SK-N-MC (cell line): ENCODE measurements around the gene MAML3.

Experiments used
- DNase-seq: peaks from one replicate; pipeline ENCODE4 v3.0.0-alpha.2; 2011; ENCODE audit warnings: low read depth, low spot score
- H3K27ac ChIP-seq: fragments of 200-600 bp; sonication (generic); 2 replicates; pipeline ENCODE4 v1.5.1; 2016; ENCODE audit warnings: mixed run types
- H3K36me3 ChIP-seq: fragments of 200-600 bp; sonication (generic); 2 replicates; pipeline ENCODE4 v1.6.1; 2017; ENCODE audit warnings: antibody characterized with exemption, low read length, mixed read lengths; ENCODE audit not compliant: insufficient read depth
- H3K4me3 ChIP-seq: fragments of 200-600 bp; sonication (generic); 2 replicates; pipeline ENCODE4 v1.5.1; 2016
- H3K9ac ChIP-seq: fragments of 200-600 bp; sonication (generic); 2 replicates; pipeline ENCODE4 v1.8.0; 2017; ENCODE audit warnings: mixed run types, mixed read lengths; ENCODE audit not compliant: insufficient read length
- H3K9me3 ChIP-seq: fragments of 200-600 bp; sonication (generic); 2 replicates; pipeline ENCODE4 v1.6.1; 2017; ENCODE audit warnings: low read depth, mild to moderate bottlenecking, antibody characterized with exemption, low read length, moderate library complexity, mixed read lengths
- EZH2 ChIP-seq: fragments of 200-600 bp; sonication (generic); IDR thresholded peaks from one replicate; pipeline ENCODE4 v1.6.1; 2017; ENCODE audit warnings: antibody characterized with exemption
- FOXP2 ChIP-seq: optimal IDR thresholded peaks from 2 replicates; pipeline ENCODE3; 2011; ENCODE audit warnings: mild to moderate bottlenecking, moderate library complexity; ENCODE audit not compliant: insufficient read depth; ENCODE audit errors: extremely low read length, control extremely low read depth
- POLR2AphosphoS5 ChIP-seq: IDR thresholded peaks from 2 replicates; pipeline ENCODE4 v1.6.1; 2012; ENCODE audit warnings: mild to moderate bottlenecking, low read depth, low read length, borderline replicate concordance

MAML3 gene

GRCh38 chr4:139865537-139865936 lies 288.4 kb downstream of the MAML3 start:
- Histone ChIP-seq H3K9me3 (no peaks in the 10 kb centered on the region), H3K36me3 (no peaks in the 10 kb centered on the region), H3K4me3 (no peak overlapping the region), H3K27ac (no peak overlapping the region), H3K9ac (no peak overlapping the region)
- no peak for DNase-seq
- TF ChIP-seq POLR2AphosphoS5 (no peak), FOXP2 (no peak), EZH2 (no peak)

- H3K4me3 ChIP-seq, result no peak overlapping the region
- H3K9me3 ChIP-seq, result no peaks in the 10 kb centered on the region
- H3K9ac ChIP-seq, result no peak overlapping the region
- no peak overlapping the region for H3K27ac ChIP-seq
- TF ChIP-seq EZH2 (no peak), POLR2AphosphoS5 (no peak), FOXP2 (no peak)
- no peak for DNase-seq
- no peaks in the 10 kb centered on the region for H3K36me3 ChIP-seq
Observed at GRCh38 chr4:139863531-139863930, 290.5 kb downstream of the MAML3 start.

GRCh38 chr4:139861471-139861870 lies 292.5 kb downstream of the MAML3 start:
- Histone ChIP-seq H3K9ac (no peak overlapping the region), H3K4me3 (no peak overlapping the region), H3K27ac (no peak overlapping the region), H3K9me3 (no peaks in the 10 kb centered on the region), H3K36me3 (no peaks in the 10 kb centered on the region)
- TF ChIP-seq EZH2, result no peak
- DNase-seq, result no peak

- no peak overlapping the region for H3K27ac ChIP-seq
- no peak overlapping the region for H3K9ac ChIP-seq
- no peak for DNase-seq
- no peak overlapping the region for H3K4me3 ChIP-seq
- no peaks in the 10 kb centered on the region for H3K36me3 ChIP-seq
- no peaks in the 10 kb centered on the region for H3K9me3 ChIP-seq
- TF ChIP-seq FOXP2 (no peak), POLR2AphosphoS5 (no peak), EZH2 (no peak)
Observed at GRCh38 chr4:139860435-139861024, 293.5 kb downstream of the MAML3 start.

GRCh38 chr4:139859876-139860275 lies 294.1 kb downstream of the MAML3 start:
- no peak for DNase-seq
- H3K9me3 ChIP-seq, result no peaks in the 10 kb centered on the region
- TF ChIP-seq FOXP2 (no peak), EZH2 (no peak), POLR2AphosphoS5 (no peak)
- H3K4me3 ChIP-seq, result no peak overlapping the region
- H3K36me3 ChIP-seq, result no peaks in the 10 kb centered on the region
- no peak overlapping the region for H3K27ac ChIP-seq
- H3K9ac ChIP-seq, result no peak overlapping the region

- no peaks in the 10 kb centered on the region for H3K9me3 ChIP-seq
- no peak overlapping the region for H3K9ac ChIP-seq
- no peak overlapping the region for H3K4me3 ChIP-seq
- H3K27ac ChIP-seq, result no peak overlapping the region
- no peak for TF ChIP-seq EZH2
- TF ChIP-seq POLR2AphosphoS5, result no peak
- TF ChIP-seq FOXP2, result no peak
- DNase-seq, result no peak
- no peaks in the 10 kb centered on the region for H3K36me3 ChIP-seq
Observed at GRCh38 chr4:139858436-139859205, 295.4 kb downstream of the MAML3 start.

GRCh38 chr4:139857977-139858376 lies 296.0 kb downstream of the MAML3 start:
- H3K27ac ChIP-seq, result no peak overlapping the region
- no peak for TF ChIP-seq POLR2AphosphoS5
- no peak for TF ChIP-seq FOXP2
- TF ChIP-seq EZH2, result no peak
- H3K36me3 ChIP-seq, result no peaks in the 10 kb centered on the region
- no peak overlapping the region for H3K4me3 ChIP-seq
- no peaks in the 10 kb centered on the region for H3K9me3 ChIP-seq
- no peak overlapping the region for H3K9ac ChIP-seq
- no peak for DNase-seq

- no peak overlapping the region for H3K27ac ChIP-seq
- TF ChIP-seq FOXP2 (no peak), POLR2AphosphoS5 (no peak), EZH2 (no peak)
- no peak for DNase-seq
- H3K9me3 ChIP-seq, result no peaks in the 10 kb centered on the region
- H3K36me3 ChIP-seq, result no peaks in the 10 kb centered on the region
- H3K9ac ChIP-seq, result no peak overlapping the region
- no peak overlapping the region for H3K4me3 ChIP-seq
Observed at GRCh38 chr4:139857021-139857420, 297.0 kb downstream of the MAML3 start.

GRCh38 chr4:139854668-139855403 lies 299.1 kb downstream of the MAML3 start:
- H3K36me3 ChIP-seq, result no peaks in the 10 kb centered on the region
- TF ChIP-seq FOXP2 (no peak), POLR2AphosphoS5 (no peak), EZH2 (no peak)
- no peak overlapping the region for H3K27ac ChIP-seq
- H3K9me3 ChIP-seq, result no peaks in the 10 kb centered on the region
- DNase-seq, result no peak
- H3K9ac ChIP-seq, result no peak overlapping the region
- H3K4me3 ChIP-seq, result no peak overlapping the region
